B cell (primary cell): Measurements from ENCODE around the gene SLC32A1.

Experiments used
- CTCF ChIP-seq: fragments of 200-600 bp; IDR thresholded peaks from one replicate; pipeline ENCODE4 v1.8.0; 2022; ENCODE audit warnings: antibody characterized with exemption, mild to moderate bottlenecking
- EZH2 ChIP-seq: IDR thresholded peaks from 2 replicates; pipeline ENCODE4 v1.6.1; 2012; ENCODE audit warnings: borderline replicate concordance, low read depth, mild to moderate bottlenecking, moderate library complexity, low read length; ENCODE audit not compliant: insufficient read depth, poor library complexity, severe bottlenecking

- TF ChIP-seq EZH2 (no peak), CTCF (no peak)
Observed at GRCh38 chr20:38715646-38716045, 8.6 kb upstream of the SLC32A1 start.
